ENCODE results near the gene TNS3.
"Not testable (repeated sequence)": the region's sequence is repeated elsewhere in the genome, so short reads cannot be mapped to it uniquely, and the experiment has no call there.

TNS3 gene

GRCh38 chr7:47443049-47443448, 138.9 kb downstream of the TNS3 start:
- DNase-seq, result no peak

GRCh38 chr7:47442605-47442865, 139.4 kb downstream of the TNS3 start:
- no peak for DNase-seq

- no peak for DNase-seq
These were observed 139.9 kb downstream of the TNS3 start for GRCh38 chr7:47441796-47442604.

- DNase-seq, result not testable (repeated sequence)
These were observed 140.9 kb downstream of the TNS3 start for GRCh38 chr7:47441048-47441447.

GRCh38 chr7:47440320-47440719, 141.6 kb downstream of the TNS3 start:
- DNase-seq, result no peak

- DNase-seq, result no peak
These were observed 142.7 kb downstream of the TNS3 start for GRCh38 chr7:47439181-47439667.

GRCh38 chr7:47438411-47439029, 143.4 kb downstream of the TNS3 start:
- no peak for DNase-seq

- peak; percentile 57 for DNase-seq
These were observed 146.0 kb downstream of the TNS3 start for GRCh38 chr7:47435889-47436312.

GRCh38 chr7:47433564-47433895, 148.4 kb downstream of the TNS3 start:
- DNase-seq, result no peak

- no peak for DNase-seq
These were observed 149.0 kb downstream of the TNS3 start for GRCh38 chr7:47432671-47433563.

GRCh38 chr7:47430422-47430821, 151.5 kb downstream of the TNS3 start:
- DNase-seq, result no peak

- no peak for DNase-seq
These were observed 153.0 kb downstream of the TNS3 start for GRCh38 chr7:47428768-47429472.

- peak; percentile 94 for DNase-seq
These were observed 153.7 kb downstream of the TNS3 start for GRCh38 chr7:47428052-47428767.

- DNase-seq, result no peak
These were observed 154.8 kb downstream of the TNS3 start for GRCh38 chr7:47427051-47427643.

- DNase-seq, result no peak
These were observed 157.4 kb downstream of the TNS3 start for GRCh38 chr7:47424523-47424922.

GRCh38 chr7:47423196-47423595, 158.7 kb downstream of the TNS3 start:
- no peak for DNase-seq

GRCh38 chr7:47422611-47423010, 159.3 kb downstream of the TNS3 start:
- DNase-seq, result no peak

GRCh38 chr7:47421456-47421855, 160.5 kb downstream of the TNS3 start:
- DNase-seq, result no peak

- DNase-seq, result peak; percentile 72
These were observed 161.7 kb downstream of the TNS3 start for GRCh38 chr7:47420122-47420780.

- no peak for DNase-seq
These were observed 162.4 kb downstream of the TNS3 start for GRCh38 chr7:47419471-47419870.

- no peak for DNase-seq
These were observed 163.2 kb downstream of the TNS3 start for GRCh38 chr7:47418601-47419309.
